ENCODE results near the gene LSM6.

LSM6 gene

DNA sequence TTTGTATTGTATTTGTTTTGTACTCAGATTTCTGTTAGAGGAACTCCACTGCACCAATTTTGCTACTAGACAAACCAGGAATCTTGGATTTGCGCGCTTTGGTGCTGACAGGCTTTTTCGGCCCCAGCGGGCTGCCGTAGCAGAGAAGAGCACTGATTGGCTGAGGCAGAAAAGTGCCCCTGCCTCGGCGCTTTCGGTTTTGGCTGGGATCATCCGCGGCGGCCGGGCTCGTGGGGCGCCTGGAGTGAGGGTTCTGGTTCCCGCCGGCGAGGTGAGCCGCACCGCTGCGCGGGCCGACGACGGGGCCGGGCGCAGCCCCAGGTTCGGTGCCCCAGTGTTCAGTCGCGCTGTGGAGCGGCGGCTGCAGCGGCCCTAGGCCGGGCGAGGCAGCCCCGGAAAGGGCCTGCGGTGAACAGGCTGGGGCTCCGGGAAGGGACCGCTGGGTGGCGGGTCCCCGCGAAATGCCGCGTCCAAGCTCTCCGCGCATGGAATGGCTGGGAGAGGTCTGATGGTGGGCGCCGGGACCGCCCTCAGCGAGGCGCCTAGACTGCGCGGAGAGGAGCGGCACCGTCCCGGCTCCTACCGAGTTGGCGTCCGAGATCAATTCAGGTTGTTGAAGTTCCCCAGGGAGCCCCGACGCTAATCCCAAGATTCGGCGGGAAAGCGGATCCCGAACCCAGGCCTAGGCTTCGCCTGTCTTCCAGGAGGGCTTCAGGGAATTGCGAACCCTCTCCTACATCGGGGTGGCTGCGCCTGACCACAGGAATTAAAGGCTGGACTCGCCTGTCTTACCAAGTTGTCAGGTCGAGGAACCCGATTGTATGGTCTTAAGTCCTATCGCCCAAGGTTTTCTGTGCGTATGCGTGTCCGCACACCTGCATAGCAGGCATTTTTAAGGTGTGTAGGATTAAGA lies at the start of gene LSM6:
Gene LSM6, plus strand, starts transcription at position 178 of the 913 bp plus-strand sequence. CDS start 7,204 bp downstream, outside the sequence.
- H3K9ac ChIP-seq (ENCODE audit: insufficient read length, low read depth) = peak within 1 kb of the TSS; percentile 88
- H3K4me3 ChIP-seq (ENCODE audit: insufficient read length, low read depth) = peak within 1 kb of the TSS; percentile 72
- peaks cover 26% of the 10 kb centered on the region for H3K36me3 ChIP-seq (ENCODE audit: insufficient read depth, insufficient read length, low read length)
- peak; percentile 47 for DNase-seq (ENCODE audit: low read depth, low spot score)
- no peaks in the 10 kb centered on the region for H3K4me1 ChIP-seq (ENCODE audit: insufficient read depth, insufficient read length)
- no peak for TF ChIP-seq SUZ12 (IDR thresholded peaks at IDR 0.05; ENCODE audit: extremely low read depth, insufficient read depth, insufficient read length)
- no peak for TF ChIP-seq YY1 (IDR thresholded peaks at IDR 0.05; ENCODE audit: insufficient read depth, insufficient read length)
- no peak for TF ChIP-seq ZNF274 (IDR thresholded peaks at IDR 0.05; ENCODE audit: low read depth, low read length)
- no peaks in the 10 kb centered on the region for H3K27me3 ChIP-seq (ENCODE audit: insufficient read depth, insufficient read length)
- no peaks in the 10 kb centered on the region for H3K9me3 ChIP-seq (ENCODE audit: insufficient read depth, low read length)

DNA sequence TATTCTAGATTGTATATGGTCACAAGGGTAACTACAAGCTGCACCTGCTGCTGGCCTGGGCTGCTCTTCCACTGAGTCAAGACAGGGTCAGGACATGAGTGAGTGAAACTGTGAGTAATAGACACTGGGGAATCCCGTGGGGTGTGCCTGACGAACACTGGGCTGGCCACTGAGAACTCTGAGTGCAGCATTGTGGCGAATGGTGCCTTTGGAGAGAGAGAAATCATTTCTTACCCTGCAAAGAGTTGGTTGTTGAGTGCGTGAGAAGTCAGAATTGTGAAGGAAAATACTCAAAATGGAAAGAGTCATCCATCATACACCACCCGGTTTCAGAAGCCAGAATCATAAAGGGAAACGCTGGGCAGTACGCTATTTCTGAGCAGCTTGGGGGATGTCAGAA lies 43.1 kb upstream of the LSM6 start:
- no peak overlapping the region for H3K4me3 ChIP-seq (ENCODE audit: insufficient read length, low read depth)
- TF ChIP-seq SUZ12 (IDR thresholded peaks at IDR 0.05; ENCODE audit: extremely low read depth, insufficient read depth, insufficient read length) = no peak
- no peaks in the 10 kb centered on the region for H3K9me3 ChIP-seq (ENCODE audit: insufficient read depth, low read length)
- no peaks in the 10 kb centered on the region for H3K36me3 ChIP-seq (ENCODE audit: insufficient read depth, insufficient read length, low read length)
- H3K27me3 ChIP-seq (ENCODE audit: insufficient read depth, insufficient read length) = no peaks in the 10 kb centered on the region
- no peak for DNase-seq (ENCODE audit: low read depth, low spot score)
- H3K4me1 ChIP-seq (ENCODE audit: insufficient read depth, insufficient read length) = peaks cover 3% of the 10 kb centered on the region
- no peak overlapping the region for H3K9ac ChIP-seq (ENCODE audit: insufficient read length, low read depth)

DNA sequence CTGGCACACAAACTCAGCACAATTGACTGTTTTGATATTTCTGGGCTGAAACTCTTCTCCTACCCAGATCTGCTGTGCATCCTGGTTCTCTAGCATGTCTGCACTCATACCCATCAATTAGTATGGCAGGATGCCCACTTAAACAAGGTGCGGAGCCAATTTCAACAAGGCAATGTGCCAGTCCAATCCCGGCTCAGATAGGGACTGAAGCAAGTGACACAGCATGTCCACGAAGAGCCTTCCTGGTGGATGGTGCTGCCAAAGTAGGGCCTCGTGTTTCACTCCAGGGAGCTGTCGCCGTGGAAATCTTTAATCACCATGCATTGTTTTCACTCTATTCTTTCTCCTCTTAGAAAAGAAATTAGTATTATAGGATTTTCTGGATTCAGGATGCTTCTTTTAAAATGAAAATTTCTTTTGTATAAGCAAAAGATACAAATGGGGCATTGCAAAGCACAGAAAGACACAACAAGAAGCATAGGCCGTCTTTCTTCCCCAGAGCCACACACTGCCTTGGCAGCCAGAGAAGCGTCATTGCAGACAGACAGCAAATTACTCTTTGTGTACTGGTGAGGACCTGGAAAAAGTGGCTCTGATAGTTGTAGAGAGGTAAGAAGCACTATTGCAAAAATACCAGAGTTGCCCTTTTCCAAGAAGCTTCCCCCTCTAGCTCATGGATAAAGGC lies 40.6 kb upstream of the LSM6 start:
- no peaks in the 10 kb centered on the region for H3K27me3 ChIP-seq (ENCODE audit: insufficient read depth, insufficient read length)
- H3K4me3 ChIP-seq (ENCODE audit: insufficient read length, low read depth) = no peak overlapping the region
- no peak for DNase-seq (ENCODE audit: low read depth, low spot score)
- TF ChIP-seq ZNF274 (IDR thresholded peaks at IDR 0.05; ENCODE audit: low read depth, low read length) = no peak
- no peak for TF ChIP-seq YY1 (IDR thresholded peaks at IDR 0.05; ENCODE audit: insufficient read depth, insufficient read length)
- TF ChIP-seq SUZ12 (IDR thresholded peaks at IDR 0.05; ENCODE audit: extremely low read depth, insufficient read depth, insufficient read length) = no peak
- H3K36me3 ChIP-seq (ENCODE audit: insufficient read depth, insufficient read length, low read length) = no peaks in the 10 kb centered on the region
- H3K9ac ChIP-seq (ENCODE audit: insufficient read length, low read depth) = no peak overlapping the region
- H3K4me1 ChIP-seq (ENCODE audit: insufficient read depth, insufficient read length) = peaks cover 3% of the 10 kb centered on the region
- H3K9me3 ChIP-seq (ENCODE audit: insufficient read depth, low read length) = no peaks in the 10 kb centered on the region

DNA sequence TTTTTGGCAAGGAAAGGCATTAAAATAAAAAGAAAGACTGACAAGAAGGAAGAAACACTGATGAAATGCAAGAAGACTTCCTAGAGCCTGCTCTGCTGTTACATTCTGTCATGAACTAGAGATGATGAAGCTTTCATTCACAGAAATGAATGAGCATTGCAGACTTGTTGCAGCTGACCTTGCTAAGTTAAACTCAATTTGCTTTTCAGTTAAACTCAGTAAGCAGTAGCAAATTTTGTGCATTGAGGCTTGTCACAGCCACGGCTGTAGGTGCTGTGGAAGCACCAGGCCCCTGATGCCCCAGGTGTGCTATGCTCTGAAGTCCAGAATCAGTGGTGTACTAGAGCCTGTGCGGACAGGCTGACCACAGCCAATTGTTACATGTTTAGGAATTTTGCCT lies 39.6 kb upstream of the LSM6 start:
- no peak overlapping the region for H3K4me3 ChIP-seq (ENCODE audit: insufficient read length, low read depth)
- no peaks in the 10 kb centered on the region for H3K36me3 ChIP-seq (ENCODE audit: insufficient read depth, insufficient read length, low read length)
- TF ChIP-seq ZNF274 (IDR thresholded peaks at IDR 0.05; ENCODE audit: low read depth, low read length) = no peak
- TF ChIP-seq YY1 (IDR thresholded peaks at IDR 0.05; ENCODE audit: insufficient read depth, insufficient read length) = no peak
- no peak for TF ChIP-seq SUZ12 (IDR thresholded peaks at IDR 0.05; ENCODE audit: extremely low read depth, insufficient read depth, insufficient read length)
- peaks cover 3% of the 10 kb centered on the region for H3K4me1 ChIP-seq (ENCODE audit: insufficient read depth, insufficient read length)
- no peaks in the 10 kb centered on the region for H3K27me3 ChIP-seq (ENCODE audit: insufficient read depth, insufficient read length)
- DNase-seq (ENCODE audit: low read depth, low spot score) = no peak
- H3K9ac ChIP-seq (ENCODE audit: insufficient read length, low read depth) = no peak overlapping the region
- no peaks in the 10 kb centered on the region for H3K9me3 ChIP-seq (ENCODE audit: insufficient read depth, low read length)

DNA sequence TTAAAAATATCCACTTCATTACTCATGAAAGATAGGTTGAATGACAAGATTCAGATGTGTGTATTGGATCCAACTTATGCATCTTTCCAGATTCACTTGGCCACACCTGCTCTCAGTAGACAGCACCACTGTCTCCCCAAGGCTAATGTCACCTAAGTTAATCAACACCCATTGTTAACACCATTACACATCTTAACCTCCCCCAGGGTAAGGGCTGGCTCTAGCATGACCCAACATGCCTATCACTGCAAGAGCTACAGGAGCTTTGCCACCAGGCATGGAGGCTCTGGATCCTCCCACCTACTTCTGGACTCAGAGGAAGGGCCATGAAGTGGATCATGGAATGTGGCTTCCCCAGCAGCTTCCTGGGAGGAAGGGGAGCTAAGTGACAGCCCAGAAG lies 32.8 kb upstream of the LSM6 start:
- Histone ChIP-seq H3K4me3 (ENCODE audit: insufficient read length, low read depth) (no peak overlapping the region), H3K9ac (ENCODE audit: insufficient read length, low read depth) (no peak overlapping the region), H3K4me1 (ENCODE audit: insufficient read depth, insufficient read length) (no peaks in the 10 kb centered on the region), H3K27me3 (ENCODE audit: insufficient read depth, insufficient read length) (no peaks in the 10 kb centered on the region), H3K36me3 (ENCODE audit: insufficient read depth, insufficient read length, low read length) (no peaks in the 10 kb centered on the region), H3K9me3 (ENCODE audit: insufficient read depth, low read length) (no peaks in the 10 kb centered on the region)
- DNase-seq (ENCODE audit: low read depth, low spot score) = no peak
- TF ChIP-seq ZNF274 (IDR thresholded peaks at IDR 0.05; ENCODE audit: low read depth, low read length) (no peak), SUZ12 (IDR thresholded peaks at IDR 0.05; ENCODE audit: extremely low read depth, insufficient read depth, insufficient read length) (no peak)

DNA sequence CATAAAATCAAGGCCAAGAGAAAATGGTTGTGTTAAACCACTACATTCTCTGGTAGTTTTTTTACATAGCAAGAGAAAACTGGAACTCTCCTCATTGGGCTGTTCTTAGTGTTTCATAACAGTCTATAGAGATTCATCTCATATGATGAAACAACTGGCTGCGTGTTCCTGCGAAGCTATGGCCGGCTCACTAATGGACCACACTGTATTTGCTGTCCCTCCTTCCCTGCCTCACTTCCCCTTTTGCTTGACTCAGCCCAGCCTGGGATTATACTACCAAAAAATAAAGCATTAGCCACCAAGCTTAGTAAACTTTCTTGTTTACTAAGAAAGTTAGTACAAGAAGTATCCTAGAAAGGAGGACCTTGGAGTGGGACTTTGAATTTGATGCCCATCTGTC lies 31.6 kb upstream of the LSM6 start:
- DNase-seq (ENCODE audit: low read depth, low spot score) = no peak
- no peak overlapping the region for H3K9ac ChIP-seq (ENCODE audit: insufficient read length, low read depth)
- H3K36me3 ChIP-seq (ENCODE audit: insufficient read depth, insufficient read length, low read length) = no peaks in the 10 kb centered on the region
- H3K4me1 ChIP-seq (ENCODE audit: insufficient read depth, insufficient read length) = no peaks in the 10 kb centered on the region
- H3K27me3 ChIP-seq (ENCODE audit: insufficient read depth, insufficient read length) = no peaks in the 10 kb centered on the region
- TF ChIP-seq SUZ12 (IDR thresholded peaks at IDR 0.05; ENCODE audit: extremely low read depth, insufficient read depth, insufficient read length) (no peak), ZNF274 (IDR thresholded peaks at IDR 0.05; ENCODE audit: low read depth, low read length) (no peak), YY1 (IDR thresholded peaks at IDR 0.05; ENCODE audit: insufficient read depth, insufficient read length) (no peak)
- no peak overlapping the region for H3K4me3 ChIP-seq (ENCODE audit: insufficient read length, low read depth)
- H3K9me3 ChIP-seq (ENCODE audit: insufficient read depth, low read length) = no peaks in the 10 kb centered on the region

DNA sequence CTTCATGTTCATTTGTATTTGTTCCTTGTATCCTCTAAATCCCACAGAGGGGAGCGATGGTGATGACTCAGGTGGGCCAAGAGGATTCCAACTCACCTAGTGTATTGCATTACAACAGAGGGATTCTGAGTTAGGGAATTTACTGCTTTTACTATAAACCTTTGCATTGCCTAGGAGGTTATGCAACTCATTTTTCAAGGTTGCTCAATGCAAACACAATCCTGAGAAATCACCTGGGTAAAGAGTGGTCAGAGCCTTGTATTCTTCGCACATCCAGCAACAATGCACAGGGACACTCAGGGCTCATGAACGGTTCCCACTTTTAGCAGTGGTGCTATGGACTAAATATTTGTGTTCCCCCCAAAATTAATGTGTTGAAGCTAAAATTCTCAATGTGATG lies 28.6 kb upstream of the LSM6 start:
- no peaks in the 10 kb centered on the region for H3K36me3 ChIP-seq (ENCODE audit: insufficient read depth, insufficient read length, low read length)
- H3K9ac ChIP-seq (ENCODE audit: insufficient read length, low read depth) = no peak overlapping the region
- DNase-seq (ENCODE audit: low read depth, low spot score) = no peak
- TF ChIP-seq SUZ12 (IDR thresholded peaks at IDR 0.05; ENCODE audit: extremely low read depth, insufficient read depth, insufficient read length) (no peak), YY1 (IDR thresholded peaks at IDR 0.05; ENCODE audit: insufficient read depth, insufficient read length) (no peak), ZNF274 (IDR thresholded peaks at IDR 0.05; ENCODE audit: low read depth, low read length) (no peak)
- H3K4me1 ChIP-seq (ENCODE audit: insufficient read depth, insufficient read length) = no peaks in the 10 kb centered on the region
- no peaks in the 10 kb centered on the region for H3K27me3 ChIP-seq (ENCODE audit: insufficient read depth, insufficient read length)
- no peaks in the 10 kb centered on the region for H3K9me3 ChIP-seq (ENCODE audit: insufficient read depth, low read length)
- H3K4me3 ChIP-seq (ENCODE audit: insufficient read length, low read depth) = no peak overlapping the region

Measured in NT2/D1 (cell line).